Stimulated activated CD4-positive, alpha-beta T cell treated with anti-CD3 and anti-CD28 coated beads, TNF-alpha, amount 100 ng/mL, for 4 hours (primary cell): ENCODE results near the gene SLC23A2.
A peak's percentile ranks its signal among the peaks of the same experiment; 100 is the strongest.

ENCODE experiments used
- DNase-seq, 3 experiments: peaks; one replicate each; pipeline ENCODE4 v3.0.0-alpha.2; 2020; ENCODE audit warnings: low read depth in 3 of 3

Gene SLC23A2

DNA sequence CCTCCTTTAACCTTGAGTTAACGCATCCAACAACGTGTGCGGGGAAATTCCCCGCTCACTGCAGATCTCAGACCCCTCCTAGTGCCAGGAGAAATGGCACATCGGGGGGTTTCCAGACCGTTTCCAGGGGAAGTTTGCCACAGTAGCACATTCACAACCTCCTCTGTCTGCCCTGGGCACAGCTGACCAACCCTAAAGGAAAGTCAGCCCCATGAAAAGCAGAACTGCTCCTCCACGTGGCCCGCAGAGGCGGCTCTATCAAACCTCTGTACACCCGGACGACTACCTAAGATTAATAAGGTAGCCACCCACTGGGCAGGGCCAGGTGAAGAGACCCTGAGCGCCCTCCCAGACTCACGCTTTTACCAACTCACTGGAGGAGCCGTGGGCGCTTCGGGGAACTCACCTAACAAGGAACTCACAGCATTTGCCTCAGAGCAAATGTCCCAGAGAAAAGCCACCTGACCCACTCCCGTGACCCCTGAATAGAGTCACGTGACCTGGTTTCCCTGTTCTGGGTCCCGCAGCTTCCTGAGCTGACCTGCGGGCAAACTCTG, 186.5 kb downstream of the SLC23A2 start:
- peak in 2 of 3 experiments; percentile 59 to 70 for DNase-seq

DNA sequence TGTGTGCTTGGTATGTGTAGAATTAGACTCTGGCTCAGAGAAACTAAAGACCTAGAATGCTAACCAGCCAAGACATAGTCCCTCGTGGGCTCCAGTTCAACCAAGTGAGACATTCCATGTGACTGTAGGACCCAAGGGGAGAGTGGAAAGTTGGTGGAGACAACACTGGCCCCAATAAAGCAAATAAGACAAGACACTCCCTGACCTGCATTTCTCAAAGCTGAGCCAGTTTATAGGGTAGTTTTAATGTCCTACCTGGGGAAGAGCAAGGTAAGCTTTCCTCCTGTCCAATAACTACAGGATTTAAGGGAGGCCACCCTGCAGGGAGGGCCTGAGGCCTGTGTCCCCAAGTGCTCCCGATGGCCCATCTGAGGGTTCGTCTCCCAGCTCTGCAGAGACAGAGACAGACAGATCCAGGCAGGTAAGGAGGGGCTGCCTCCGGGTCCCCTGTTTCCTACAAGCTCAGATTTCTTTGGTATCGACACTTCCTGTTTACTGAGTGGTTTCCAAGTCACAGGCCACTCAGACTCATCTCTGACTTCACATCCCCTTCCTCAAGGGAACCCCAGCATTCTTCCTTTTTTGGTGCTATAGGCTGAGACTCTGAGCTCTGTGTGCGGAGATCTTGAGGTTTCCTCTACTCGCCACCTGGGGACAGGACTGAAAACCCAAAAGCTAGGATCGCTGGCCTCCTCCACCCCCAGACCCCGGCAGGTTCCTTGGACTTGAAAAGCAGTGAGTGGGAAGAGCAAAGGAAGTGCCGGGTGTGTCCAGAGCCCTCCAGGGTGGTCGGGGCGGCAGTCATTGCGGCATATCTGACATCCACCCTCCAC, 187.2 kb downstream of the SLC23A2 start:
- peak in 1 of 3 experiments; percentile 58 for DNase-seq

DNA sequence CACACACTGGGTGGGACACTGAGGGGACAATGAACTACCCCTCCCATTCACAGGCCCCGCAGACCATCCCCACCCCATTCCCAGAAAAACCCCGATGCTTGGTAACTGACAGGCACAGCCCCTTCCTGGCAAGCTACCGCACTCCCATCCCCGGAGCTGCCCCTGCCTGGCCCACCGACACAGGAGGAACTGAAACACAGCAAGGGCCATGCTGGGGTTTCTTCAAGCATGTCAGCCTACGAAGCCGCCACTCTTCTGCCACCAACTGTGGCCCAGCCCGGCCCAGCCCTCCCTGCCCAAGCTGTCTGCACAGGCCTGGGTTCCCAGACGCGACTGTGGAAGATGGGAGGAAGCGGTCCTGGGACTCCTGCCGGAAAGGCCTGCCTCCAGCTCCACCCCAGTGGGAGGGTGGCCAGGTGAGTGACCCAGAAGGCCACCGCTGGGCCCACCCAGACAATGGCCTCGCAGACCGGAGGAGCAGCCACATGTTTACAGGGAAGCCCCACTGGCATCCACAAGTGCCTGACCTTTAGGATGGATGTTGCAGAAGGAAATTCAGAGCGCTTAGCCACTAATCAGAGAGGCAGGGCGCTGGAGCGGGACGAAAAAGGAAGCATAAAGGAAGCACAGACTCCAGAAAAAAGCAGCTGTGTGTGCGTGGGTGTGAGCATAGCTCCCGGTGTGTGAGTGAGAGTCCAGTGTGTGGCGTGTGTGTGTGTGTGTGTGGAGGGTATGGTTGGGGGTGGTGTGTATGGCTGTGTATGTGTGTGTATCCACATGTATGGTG, 188.0 kb downstream of the SLC23A2 start:
- DNase-seq, result no peak

DNA sequence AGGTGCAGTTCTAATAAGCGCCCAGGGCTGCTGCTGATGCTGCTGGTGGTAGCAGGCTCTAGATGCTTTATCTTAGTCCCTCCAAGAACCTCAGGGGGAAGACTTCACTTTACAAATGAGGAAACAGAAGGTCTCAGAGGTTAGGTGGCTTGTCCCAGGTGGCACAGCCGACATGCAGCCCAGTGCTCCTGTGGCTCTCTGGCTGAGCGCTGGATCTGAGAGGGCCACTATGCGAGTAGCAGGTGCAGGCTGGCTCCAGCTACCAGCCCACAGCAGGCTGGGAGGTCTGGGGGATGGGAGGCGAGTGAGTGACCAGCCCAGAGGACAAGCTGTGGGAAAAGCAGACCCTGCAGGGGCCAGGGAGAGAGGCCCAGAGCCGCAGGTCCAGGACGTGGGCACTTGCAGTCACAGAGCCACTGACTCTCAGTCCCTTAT, 188.7 kb downstream of the SLC23A2 start:
- no peak for DNase-seq

DNA sequence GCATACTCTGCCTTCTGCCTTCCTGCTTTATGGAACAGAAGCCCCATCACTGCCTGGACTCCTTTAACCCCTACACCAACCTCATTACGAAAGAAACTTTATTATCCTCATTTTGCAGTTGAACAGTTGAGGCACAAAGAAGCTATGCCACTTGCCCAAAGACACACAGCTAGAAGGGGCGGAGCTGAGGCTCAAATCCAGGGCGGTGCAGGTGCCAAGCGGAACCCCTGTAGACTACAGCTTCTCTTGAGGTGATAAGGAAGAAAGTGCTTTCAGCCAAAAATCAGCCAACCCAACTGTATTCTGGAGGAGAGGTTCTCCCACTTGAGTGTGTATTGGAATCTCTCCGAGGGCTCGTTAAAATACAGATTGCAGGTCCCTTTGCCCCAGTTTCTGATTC, 189.1 kb downstream of the SLC23A2 start:
- DNase-seq, result no peak

DNA sequence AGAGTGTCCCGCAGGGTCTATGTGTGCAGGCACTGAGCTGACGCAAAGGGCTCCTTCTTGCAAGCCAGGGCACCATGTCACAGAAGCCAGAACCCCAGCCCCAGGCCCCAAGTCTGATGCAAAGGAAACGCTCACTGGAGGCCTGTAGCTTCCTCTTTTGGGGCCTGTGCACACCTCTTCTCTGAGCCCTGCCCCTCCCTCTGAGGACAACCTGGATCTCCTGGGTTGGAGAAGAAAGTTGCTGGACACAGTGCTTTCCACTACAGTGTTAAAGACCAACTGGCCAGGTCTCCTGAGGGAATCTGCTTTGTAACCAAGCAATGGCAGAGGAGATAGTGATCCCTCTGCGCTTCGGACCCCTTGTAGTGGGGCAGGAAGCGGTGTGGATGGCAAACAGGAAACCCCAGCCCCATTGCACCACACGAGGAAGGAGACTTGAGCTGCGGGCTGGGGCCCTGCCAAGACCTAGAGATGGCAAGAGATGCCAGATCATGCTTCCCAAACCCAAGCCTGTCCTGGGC, 189.6 kb downstream of the SLC23A2 start:
- DNase-seq, result no peak

DNA sequence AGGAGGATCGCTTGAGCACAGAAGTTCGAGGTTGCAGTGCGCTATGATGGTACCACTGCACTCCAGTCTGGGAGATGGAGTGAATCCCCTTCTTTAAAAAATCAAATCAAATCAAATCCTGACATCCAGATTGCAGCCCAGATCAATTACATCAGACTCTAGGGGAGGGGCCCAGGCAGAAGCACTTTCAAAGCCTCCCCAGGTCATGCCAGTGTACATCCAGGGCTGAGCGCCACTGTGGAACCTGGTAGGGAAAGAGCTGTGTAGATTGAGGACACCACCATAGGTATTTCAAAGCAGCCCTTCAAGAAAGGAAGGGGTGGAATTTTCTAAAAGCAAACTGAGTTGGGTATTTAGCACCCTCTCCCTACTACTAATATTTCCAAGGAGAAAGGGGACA, 190.1 kb downstream of the SLC23A2 start:
- DNase-seq, result no peak

DNA sequence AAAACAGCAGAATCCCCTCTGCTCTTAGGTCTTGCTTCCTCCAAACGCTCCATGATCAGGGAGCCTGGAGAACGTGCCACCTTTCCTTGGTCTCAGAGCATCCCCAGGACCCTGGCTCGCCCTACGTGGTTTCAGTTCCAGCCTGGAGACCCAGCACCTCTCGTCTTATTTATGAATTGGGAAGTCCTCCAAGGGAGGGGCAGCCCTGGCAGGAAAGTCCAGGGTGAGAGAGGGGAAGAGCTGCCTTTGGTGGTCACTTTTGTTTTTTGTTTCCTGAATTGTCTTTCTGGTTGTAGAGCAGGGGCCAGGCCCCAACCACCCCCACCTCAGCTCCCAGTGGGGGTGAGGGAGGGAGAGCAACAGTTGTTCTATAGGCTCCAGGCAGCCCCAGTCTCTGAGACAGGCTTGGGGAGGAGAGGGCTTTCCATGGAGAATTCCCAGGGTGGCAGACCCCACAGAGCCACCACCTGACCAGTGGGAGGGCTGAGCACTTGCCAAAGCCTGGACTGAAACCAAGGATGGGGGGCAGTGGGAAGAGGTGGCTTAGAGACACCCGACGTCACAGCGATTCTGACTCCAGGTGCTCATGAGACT, 190.8 kb downstream of the SLC23A2 start:
- DNase-seq, result no peak

DNA sequence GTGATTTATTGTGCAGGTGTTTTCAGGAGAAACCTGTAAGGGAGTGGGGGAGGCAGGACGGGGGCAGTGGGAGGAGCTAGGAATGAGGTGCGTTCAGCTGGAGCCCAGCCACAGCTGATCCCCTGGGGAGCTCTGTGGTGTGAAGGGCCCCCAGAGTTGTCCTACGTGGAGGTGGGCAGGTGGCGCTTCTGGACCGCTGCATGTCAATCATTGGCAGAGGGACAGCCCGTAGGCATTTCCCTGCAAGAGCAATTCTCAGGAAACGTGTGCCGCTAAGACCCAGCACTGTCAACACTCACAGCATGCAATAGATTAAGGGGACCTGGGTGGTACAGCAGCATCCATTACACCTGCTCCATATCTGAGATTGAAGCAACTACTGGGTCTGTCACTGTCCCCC, 191.6 kb downstream of the SLC23A2 start:
- no peak for DNase-seq

DNA sequence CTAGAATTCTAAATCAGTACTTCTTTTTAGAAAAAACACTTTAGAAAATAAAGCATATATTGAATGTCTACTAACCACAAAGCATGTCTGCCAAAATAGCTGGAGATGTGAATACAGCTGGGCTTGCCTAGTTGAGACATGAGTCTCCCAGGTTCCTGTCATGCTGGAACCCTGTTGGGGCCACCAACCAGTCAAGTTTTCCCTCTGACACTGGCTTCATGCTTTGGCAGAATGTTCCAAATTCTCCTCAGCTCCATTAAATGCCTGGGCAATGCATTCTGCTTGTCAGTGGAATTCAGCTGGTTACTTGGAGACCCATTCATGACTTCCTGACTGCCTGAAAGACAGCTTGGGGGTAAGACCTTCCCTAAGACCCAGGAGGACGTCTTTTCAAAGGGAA, 192.4 kb downstream of the SLC23A2 start:
- DNase-seq, result no peak

DNA sequence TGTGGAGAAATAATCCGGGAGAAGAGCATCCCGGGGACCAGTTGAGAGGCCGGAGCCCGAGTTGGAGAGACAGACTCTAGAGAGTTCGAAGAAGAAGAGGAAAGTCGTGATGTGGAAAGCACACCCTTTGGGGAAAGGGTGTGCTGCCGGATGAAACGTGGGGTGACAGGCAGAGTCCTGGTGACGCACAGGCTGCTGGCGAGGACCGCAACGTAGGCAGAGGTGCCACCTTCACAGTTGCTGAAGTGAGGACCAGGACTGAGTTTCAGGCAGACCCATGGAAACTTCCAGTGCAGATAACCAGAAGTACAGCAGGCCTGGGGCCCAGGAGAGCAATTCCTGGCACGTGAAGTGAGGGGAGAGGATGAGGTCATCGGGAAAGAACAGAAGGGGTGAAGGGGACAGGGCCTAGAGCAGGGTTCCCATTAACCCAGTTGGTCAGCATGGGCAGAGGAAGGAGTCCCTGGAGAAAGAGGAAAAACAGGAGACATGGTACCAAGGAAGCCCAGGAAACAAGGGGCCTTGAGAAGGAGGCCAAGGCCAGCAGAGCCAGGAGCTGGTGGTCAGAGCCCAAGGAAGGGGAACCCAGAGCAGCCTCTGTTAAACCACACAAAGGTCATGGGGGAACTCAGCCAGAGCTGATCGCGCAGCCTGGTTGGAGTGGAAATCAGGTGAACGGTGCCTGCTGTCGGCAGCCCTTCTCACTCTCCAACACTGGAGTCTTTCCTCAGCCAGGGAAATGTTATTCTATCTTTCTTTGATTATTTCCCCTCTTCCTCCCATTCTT, 195.5 kb downstream of the SLC23A2 start:
- no peak for DNase-seq

DNA sequence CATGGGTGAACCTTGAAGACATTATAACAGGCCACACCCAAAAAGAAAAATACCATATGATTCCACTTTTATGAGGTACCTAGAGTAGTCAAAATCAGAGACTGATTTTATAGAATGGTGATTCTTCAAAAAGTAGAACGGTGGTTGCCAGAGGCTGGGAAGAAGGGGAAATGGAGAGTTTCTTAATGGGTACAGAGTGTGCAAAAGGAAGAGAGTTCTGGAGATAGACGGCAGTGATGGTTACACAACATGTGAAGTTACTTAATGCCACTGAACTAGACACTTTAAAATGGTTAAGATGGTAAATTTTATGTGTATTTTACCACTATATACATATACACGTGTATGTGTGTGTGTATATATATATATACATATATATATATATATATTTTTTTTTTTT, 198.8 kb downstream of the SLC23A2 start:
- no peak for DNase-seq
